SK-N-SH treated with all-trans-retinoic acid at 6 μM for 48 hours (cell line): Measurements from ENCODE around the gene TSHZ3.

Source experiments
- CSDC2 ChIP-seq: fragments of 250-450 bp; sonication (Bioruptor Pico); IDR thresholded peaks from 2 replicates; pipeline ENCODE4 v1.5.0; 2020; ENCODE audit warnings: mild to moderate bottlenecking, moderate library complexity
- PATZ1 ChIP-seq: fragments of 250-450 bp; sonication (Bioruptor Pico); IDR thresholded peaks from 2 replicates; pipeline ENCODE4 v1.8.0; 2020; ENCODE audit warnings: mild to moderate bottlenecking, moderate library complexity, borderline replicate concordance
- POU6F1 ChIP-seq: fragments of 250-450 bp; sonication (Bioruptor Pico); IDR thresholded peaks from 2 replicates; pipeline ENCODE4 v1.8.0; 2021; ENCODE audit warnings: low read depth, mild to moderate bottlenecking, moderate library complexity, borderline replicate concordance
- PPARA ChIP-seq: fragments of 250-450 bp; sonication (Bioruptor Pico); IDR thresholded peaks from 2 replicates; pipeline ENCODE4 v1.5.0; 2020; ENCODE audit warnings: mild to moderate bottlenecking, borderline replicate concordance
- RARB ChIP-seq: fragments of 250-450 bp; sonication (Bioruptor Pico); IDR thresholded peaks from 2 replicates; pipeline ENCODE4 v1.8.0; 2021; ENCODE audit warnings: mild to moderate bottlenecking, moderate library complexity
- ZC3H10 ChIP-seq: fragments of 250-450 bp; sonication (Bioruptor Pico); IDR thresholded peaks from 2 replicates; pipeline ENCODE4 v1.5.1; 2021; ENCODE audit warnings: mild to moderate bottlenecking, moderate library complexity

- TF ChIP-seq POU6F1, result no peak
- TF ChIP-seq PPARA, result no peak
- no peak for TF ChIP-seq RARB (CRISPR knock-in tag)
- TF ChIP-seq PATZ1 (CRISPR knock-in tag), result no peak
- no peak for TF ChIP-seq CSDC2 (CRISPR knock-in tag)
- TF ChIP-seq ZC3H10 (CRISPR knock-in tag), result no peak
Measured at GRCh38 chr19:31226151-31226935, 122.9 kb downstream of the TSHZ3 start.
